HG03196 (cell line): Measurements from ENCODE around the gene SFN.
A peak's percentile ranks its signal among the peaks of the same experiment; 100 is the strongest.
"Not testable (repeated sequence)": the region's sequence is repeated elsewhere in the genome, so short reads cannot be mapped to it uniquely, and the experiment has no call there.

ENCODE experiments used
- ATAC-seq: cut with Tn5 transposase; IDR thresholded peaks from one replicate; pipeline ENCODE4 v1.9.1; 2021; ENCODE audit not compliant: unreplicated experiment

Gene SFN

DNA sequence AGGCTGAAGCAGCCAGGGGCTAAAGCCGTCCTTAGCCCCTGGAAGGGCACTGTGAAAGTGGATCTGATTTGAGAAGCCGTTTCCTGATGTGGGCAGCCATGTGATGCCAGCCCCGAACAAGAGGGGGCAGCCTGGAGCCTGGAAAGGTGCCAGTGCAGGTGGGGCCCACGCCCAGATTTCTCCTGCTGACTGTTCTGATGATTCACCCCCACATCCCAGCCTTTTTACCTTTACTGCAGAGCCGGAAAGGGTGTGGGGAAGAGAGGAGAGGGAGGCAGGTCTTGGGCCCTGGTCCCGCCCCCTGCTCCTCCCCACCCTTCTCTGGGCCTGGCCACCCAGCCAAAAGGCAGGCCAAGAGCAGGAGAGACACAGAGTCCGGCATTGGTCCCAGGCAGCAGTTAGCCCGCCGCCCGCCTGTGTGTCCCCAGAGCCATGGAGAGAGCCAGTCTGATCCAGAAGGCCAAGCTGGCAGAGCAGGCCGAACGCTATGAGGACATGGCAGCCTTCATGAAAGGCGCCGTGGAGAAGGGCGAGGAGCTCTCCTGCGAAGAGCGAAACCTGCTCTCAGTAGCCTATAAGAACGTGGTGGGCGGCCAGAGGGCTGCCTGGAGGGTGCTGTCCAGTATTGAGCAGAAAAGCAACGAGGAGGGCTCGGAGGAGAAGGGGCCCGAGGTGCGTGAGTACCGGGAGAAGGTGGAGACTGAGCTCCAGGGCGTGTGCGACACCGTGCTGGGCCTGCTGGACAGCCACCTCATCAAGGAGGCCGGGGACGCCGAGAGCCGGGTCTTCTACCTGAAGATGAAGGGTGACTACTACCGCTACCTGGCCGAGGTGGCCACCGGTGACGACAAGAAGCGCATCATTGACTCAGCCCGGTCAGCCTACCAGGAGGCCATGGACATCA, at the start of gene SFN:
Gene SFN (plus strand): TSS at position 369 of the 904 bp plus-strand sequence. CDS start 64 bp downstream, at position 433.
- no peak for ATAC-seq

DNA sequence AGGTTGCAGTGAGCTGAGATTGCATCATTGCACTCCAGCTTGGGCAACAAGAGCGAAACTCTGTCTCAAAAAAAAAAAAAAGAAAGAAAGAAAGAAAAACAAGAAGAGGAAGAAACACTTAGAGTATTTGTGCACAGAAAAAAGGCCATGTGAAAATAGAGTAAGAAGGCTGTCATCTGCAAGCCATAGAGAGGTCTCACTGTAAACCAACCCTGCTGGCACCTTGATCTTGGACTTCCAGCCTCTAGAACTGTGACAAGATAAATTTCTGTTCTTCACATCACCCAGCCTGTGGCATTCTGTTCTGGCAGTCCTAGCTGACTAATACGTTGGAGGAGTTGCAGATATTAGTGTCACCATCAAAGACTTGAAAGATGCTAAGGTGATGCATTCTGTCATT, 48.6 kb upstream of the SFN start:
- ATAC-seq: no peak

DNA sequence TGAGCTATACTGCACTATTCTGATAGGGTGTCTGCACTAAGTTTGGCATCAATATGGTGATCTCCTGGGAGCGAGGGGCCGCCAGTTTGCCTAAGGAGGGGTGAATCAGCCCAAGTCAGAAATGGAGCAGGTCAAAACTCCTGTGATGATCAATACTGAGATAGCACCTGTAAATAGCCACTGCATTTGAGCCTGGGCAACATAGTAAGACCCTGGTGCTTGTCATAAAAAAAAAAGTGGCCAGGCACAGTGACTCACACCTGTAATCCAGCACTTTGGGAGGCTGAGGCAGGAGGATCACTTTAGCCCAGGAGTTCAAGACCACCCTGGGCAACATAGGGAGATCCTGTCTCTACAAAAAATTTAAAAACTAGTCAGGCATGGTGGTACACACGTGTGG, 48.1 kb upstream of the SFN start:
- ATAC-seq: no peak

DNA sequence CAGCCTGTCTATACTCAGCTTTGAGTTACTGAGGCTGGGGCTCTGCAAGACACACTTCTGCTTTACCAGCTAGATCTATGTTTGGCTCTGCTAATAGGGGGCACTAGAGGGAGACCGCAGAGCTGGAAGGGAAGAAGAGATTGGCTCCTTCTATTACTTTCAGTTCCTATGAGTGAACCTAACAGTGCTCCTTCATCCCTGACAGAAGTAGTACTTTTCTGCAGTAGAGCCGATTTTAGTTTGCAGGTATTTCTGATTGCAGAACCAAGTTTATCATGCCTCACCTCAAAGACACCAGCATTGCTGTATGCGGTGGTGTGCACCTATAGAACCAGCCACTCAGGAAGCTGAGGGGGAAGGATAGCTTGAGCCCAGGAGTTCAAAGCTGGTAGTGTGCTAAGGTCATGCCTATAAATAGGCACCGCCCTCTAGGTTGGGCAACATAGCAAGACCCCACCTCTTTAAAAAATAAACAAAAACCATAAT, 42.1 kb upstream of the SFN start:
- peak; percentile 73 for ATAC-seq

DNA sequence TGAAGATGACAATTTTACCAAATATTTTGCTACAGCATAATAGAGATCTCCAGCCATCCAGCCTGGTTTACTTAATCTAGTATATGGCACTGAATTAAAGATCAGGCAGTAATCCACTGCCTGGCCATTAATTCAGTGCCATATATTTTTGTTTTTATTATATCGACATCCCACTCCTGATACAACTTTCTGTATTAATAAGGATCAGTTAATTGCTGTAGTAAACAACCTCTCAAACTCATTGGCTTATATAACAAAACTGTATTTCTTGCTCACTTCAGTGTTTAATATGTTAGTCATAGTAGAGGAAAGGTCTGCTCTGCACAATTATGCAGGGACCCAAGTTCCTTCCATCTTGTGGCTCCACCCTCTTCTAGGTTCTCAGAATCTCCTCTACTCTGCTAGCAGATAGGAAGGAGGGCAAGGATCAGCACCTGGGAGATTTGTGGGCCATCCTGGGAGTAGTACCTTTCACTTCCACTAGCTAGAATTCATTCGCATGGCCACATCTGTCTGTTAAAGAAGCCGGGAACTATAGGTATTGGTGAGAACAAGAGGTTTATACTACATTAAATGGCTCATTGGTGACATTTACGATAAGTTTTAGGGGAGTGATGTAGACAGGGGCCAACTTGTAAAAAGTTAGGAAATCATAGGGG, 40.1 kb upstream of the SFN start:
- no peak for ATAC-seq

DNA sequence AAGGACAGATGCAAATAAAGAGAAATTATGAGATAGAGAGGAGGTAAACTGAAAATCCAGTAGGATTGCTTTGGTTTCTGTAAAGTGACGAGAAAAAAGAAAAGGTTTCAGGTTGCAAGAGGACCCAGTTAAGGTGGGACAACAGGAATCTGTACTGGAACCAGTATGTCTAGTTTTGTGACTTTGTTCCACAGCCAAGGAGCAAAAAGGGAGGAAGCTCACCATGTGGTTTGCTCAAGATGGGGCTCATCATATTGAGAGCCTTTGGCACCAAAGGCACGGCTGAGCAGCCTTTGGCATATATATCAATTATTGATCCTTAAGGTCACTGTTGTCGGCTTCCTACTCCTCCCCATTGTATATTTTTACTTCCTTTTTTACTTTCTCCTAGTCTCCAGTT, 38.2 kb upstream of the SFN start:
- ATAC-seq: no peak

DNA sequence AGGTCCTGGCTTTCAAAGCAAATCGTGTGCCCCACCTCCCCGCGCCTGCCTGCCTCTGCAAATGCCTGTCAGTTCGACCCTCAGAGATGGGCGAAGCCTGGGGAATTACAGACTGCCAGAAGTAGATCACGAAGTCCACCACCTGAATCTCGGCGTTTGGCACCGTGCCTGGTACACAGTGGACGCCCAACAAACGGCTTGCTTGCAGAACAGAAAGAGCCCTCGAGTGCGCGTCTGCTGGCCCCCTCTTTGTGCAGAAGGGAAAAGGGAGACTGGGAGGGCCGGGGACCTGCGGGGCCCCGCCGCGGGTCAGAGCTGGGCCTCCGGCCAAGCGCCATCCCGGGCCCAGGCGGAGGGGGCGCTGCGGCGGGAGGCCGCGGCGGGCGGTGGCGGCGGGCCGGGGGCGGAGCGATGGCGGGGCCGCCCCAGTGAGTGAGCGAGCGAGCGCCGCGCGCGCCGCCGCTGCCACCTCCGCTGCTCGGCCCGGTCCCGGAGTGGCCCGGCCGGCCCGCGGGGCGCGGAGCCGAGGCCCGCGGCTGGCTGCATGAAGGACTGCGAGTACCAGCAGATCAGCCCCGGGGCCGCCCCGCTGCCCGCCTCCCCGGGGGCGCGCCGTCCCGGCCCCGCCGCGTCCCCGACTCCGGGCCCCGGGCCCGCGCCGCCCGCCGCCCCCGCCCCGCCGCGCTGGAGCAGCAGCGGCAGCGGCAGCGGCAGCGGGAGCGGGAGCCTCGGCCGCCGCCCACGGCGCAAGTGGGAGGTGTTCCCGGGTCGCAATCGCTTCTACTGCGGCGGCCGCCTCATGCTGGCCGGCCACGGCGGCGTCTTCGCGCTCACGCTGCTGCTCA, 36.5 kb upstream of the SFN start, which contains the start of gene ZDHHC18:
Gene ZDHHC18 (plus strand): TSS at position 428 of the 845 bp plus-strand sequence. CDS start 117 bp downstream, at position 545.
- peak; percentile 62 for ATAC-seq

DNA sequence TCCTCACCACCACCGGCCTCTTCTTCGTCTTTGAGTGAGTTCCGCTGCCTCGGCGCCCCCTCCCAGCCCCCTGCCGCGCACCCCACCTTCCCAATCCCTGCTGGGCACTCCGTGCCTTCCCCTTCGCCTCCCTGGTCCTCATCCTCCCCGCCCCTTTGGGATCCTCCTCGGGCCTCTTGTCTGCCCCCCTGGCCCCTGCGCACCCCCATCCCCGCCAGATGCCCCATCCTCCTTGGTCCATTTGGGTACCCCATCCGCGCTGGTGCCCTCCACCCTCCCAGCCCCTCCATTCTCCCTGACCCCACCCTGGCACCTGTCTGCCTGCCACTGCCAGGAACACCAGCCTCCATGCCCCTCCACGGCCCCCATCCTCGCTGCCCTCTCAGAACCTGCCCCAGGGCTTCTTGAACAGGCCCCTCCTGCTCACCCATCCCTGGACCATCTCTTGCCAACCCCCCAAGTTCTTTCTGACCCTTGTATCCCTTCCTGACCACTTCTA, 35.8 kb upstream of the SFN start:
- no peak for ATAC-seq

DNA sequence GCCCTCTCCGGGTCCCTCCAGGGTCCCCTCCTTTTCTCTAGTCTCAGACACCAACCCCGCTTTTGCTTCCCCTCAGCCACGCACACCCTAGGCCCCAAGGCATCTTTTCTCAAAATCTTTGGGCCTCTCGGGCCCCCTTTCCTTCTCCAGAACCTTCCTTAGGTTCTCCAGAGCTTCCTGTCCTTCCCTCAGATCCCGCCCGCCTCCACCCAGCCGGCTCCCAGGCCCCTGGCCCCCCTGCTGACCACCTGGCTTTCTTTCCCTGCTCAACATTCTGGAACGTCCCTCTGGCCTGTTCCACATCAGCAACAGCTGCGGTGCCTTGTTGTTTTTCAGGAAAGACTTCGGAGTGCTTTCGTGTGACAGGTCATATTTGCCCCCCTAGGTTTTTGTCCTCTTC, 35.3 kb upstream of the SFN start:
- ATAC-seq: no peak

DNA sequence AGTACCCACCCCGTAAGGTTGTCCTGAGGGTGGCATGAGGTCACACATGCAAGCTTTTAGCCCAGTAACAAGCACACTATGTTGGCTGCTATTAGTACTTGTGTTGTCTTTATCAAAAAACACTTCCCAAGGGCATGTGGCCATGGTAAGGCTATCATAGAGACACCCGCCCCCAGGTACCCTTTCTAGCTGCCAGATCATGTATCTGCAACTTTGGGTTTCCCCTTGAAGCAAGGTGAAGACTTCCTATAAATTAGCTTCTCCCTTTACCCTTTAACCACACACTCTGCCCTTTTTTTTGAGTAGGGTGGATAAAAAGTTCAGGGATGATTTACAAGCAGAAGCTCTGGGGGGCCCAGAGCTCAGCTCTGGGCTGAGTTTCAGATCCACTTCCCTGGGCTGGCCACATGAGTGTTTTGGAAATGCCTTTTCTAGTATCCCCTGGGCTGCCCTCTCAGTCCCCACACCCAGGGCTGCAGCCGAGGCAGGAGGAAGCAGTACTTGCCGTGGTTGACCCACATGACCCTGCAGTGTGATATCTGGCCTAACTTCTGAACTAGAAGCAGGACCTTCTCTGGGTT, 34.4 kb upstream of the SFN start:
- no peak for ATAC-seq

DNA sequence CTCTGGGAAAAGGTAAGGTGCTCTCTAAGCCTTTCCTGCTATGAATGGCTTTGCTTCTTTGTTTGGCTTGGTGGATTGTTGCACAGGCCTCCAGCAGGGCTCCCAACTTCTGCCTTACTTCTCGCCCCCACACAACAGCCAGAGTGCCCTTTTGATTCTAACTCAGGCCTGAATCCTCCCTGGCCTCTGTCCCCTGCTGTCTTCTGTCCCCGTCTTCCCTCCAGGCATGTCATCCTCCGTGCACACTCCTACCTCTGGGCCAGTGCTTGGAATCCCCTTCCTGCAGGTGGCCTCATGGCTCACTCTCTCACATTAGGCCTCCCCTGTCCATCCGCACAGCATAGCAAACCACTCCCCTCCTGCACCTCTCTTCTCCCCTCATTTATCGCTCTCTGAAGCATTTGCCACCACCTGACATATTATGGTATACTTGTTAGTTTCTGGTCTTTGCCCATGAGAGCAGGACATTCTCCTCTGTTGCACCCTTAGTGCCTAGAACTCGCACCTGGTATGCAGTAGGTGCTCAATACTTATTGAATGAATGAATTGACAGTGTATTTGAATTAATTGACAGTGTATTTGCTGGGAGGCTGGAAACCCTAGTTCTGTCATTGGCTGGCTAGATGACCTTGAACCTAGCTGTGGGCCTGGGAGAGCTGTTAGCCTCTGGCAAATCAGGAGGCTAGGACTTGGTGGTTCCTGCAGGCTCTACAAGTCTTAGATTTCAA, 33.6 kb upstream of the SFN start:
- ATAC-seq: no peak

DNA sequence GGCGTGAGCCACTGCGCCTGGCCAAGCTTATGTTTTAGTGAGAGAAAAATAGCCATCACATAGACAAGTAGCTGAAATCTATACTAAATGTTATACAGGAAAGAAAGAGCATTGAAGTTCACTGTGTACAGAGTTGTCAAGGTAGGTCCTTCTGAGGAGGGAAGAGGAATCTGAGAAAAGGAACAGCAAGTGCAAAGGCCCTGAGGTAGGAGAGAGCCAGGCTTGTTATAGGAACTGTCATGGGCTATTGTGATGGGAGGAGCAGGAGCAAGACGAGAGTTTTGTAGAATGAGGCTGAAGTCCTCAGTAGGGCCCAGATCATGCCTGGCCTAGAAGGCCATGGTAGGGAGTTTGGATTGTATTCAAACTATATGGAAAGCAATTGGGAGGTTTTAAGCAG, 31.9 kb upstream of the SFN start:
- no peak for ATAC-seq

DNA sequence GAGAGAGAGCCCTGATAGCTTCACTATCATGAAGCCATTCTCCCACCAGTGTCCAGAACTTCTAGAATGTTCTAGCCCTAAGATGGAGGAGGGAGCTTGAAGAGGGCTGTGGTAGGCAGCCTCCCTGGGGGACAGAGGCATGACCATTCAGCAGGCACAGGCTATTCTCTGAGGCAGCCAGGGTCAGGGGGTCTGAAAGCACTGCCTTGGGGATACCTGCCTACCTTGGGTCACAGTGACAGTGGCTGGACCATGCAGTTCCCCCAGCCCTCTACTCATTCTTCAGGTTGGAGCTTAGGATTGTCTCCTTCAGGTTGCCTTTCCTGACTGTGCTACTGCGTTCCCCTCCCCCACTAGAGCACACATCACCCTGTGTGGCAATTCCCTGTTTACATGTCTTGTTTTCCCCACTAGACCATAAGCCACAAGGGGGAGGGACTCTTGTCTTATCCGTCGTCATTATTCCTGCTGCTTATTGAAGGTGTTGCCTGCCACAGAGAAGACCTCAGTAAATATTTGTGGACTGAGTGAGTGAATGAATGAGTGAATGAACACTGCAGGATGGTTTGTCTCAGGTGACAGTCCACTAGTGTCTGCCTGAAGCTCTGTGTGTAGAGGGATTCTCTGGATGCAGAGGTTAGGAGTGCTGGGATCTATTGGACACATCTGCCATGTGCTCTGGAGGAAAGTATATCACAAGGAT, 31.3 kb upstream of the SFN start:
- no peak for ATAC-seq

DNA sequence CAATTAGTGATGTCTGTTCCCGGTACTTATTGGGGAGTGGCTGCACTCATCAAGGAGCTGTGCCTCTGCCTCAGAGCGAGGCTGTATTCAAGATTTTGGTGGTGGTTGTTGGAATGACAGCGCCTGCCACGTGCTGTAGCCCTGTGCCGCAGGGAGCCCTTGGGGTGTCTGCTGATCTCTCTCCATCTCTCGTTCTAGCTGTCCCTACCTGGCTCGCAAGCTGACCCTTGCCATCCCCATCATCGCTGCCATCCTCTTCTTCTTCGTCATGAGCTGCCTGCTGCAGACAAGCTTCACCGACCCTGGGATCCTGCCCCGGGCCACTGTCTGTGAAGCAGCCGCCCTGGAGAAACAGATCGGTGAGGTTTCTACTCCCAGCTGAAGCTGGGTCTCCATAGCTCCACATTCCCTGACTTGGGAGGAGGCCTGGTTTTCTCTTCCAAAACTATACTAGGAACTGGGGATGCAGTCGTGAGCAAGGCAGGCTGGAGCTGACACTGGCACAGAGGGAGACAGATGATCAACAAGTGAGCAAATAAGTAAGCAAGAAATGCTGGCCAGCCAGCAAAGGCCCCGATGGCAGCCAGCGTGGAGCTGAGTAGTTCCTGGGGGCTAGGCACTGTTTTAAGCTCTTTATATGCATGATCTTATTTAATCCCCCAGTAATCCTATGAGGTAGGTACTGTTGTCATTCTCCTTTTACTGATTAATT, 30.5 kb upstream of the SFN start:
- no peak for ATAC-seq

DNA sequence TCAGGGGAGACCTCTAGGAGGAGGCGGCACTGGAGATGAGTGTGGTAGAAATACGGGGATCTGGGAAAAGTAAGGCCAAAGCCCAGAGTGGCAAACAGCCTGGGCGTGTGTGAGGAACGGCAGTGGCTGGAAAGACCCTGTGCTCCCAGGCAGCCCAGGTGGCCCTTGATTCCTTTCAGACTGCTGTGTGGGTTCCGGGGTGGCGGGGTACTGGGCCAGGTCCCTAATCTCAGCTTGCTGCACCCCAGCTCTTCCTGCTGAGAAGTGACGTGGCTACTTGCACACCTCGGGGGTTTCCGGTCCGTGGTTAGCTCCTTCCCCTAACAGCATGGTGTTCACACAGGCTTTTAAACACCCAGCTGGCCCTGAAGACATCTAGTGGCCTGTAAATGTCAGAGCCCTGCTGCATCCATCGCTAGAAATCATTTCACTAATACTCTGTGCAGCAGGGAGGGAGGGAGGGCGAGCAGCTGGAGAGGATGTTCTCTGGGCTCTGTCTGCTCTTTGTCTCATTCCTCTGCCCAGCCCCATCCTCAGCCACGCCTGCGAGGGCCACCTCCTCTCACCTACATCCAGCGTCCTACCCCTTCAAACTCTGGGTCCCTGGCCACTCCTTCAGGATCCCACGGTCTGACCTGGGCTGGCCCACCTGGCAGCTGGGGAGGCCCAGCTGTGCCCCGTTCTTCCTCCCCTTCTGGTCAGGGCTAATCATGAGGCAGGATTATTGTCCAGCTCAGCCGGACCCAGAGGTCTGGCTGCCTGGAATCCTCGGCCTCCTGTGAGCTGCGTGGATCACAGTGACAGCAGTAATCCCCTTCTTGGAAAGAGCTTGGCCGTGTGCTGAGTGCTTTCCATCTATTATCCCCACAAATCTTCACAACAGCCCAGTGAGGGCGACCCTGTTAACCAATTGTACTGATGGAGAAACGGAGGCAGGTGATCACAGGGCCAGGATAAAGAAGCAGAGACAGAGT, 29.2 kb upstream of the SFN start:
- ATAC-seq: peak; percentile 66

DNA sequence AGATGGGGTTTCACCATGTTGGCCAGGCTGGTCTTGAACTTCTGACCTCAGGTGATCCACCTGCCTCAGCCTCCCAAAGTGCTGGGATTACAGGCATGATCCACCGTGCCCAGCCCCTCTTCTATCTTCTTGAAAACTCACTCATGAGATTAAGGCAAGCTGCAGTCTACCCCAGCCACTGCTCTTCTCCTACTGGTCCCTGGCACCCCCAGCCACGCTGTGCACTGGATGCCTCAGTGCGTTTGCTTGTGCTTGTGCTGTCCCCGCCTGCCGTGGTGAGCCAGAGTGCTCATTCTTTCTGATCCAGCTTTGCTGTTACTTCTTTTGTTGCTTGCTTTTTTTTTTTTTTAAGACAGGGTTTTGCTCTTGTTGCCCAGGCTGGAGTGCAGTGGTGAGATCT, 25.3 kb upstream of the SFN start:
- ATAC-seq: not testable (repeated sequence)

DNA sequence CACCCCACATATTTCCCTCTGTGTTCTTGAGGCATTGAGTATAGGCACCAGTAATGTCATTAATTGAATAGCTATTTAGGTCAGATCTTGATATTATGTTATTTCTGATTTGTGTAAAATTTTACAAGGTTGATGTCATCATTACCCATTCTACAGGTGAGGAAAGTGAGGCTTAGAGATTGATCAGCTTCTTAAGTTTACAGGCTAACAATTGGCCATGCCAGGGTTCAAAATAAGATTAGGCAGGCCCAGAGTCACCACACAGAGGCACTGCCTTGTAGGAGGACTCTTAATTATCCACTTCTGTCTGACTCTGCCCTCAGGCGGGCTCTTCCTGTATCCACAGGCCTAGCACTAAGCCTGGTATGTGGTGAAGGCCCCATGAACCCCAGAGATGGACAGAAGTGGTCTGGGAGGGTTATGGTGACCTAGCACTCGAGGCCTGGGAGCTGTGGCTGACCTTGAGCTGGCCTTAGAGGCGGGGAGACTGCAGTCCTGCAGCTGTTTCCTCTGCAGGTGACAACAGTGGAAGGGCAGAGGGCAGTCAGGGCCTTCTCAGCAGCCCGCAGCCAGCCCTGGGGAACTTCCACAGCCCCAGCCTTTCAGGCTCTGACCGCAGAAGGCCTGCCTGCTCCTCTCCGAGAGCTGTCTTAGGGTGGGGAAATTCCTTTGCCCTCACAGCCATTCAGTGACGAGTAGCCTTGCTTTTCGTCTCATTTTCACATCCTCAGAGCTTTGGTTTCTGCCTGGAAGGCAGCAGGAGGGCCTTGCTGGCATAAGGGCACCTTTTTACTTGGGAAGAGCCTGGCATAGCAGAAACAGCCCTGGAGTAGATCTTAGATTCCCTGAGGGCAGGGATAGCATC, 24.2 kb upstream of the SFN start:
- ATAC-seq: peak; percentile 92
